GM23338 (cell line): ENCODE data around the gene FBXO8. TPM values are rescaled to one million over a fixed set of nuclear protein-coding genes. Genes with fewer than 3 reads are reported as not detected.

Experiments
- ATAC-seq: fragments of 200-7000 bp; cut with Tn5 transposase; 3 replicates; pipeline ENCODE4 v1.9.1; 2020
- DNase-seq: peaks from one replicate; pipeline ENCODE4 v3.0.0-alpha.2; 2015; ENCODE audit warnings: low spot score
- H2AFZ ChIP-seq: fragments of 200-600 bp; sonication (generic); 2 replicates; pipeline ENCODE4 v1.8.0; 2016; ENCODE audit warnings: antibody characterized with exemption, mild to moderate bottlenecking, moderate library complexity
- H3F3A ChIP-seq: fragments of 200-600 bp; sonication (generic); replicated peaks from 2 replicates; pipeline ENCODE4 v1.8.0; 2017; ENCODE audit warnings: antibody characterized with exemption, mixed run types, low read depth
- H3K27ac ChIP-seq: fragments of 200-600 bp; sonication (generic); 2 replicates; pipeline ENCODE4 v1.6.1; 2016; ENCODE audit warnings: low read depth
- H3K27me3 ChIP-seq: fragments of 200-600 bp; sonication (generic); 2 replicates; pipeline ENCODE4 v1.8.0; 2016; ENCODE audit warnings: mild to moderate bottlenecking, mixed run types, moderate library complexity; ENCODE audit not compliant: insufficient read depth
- H3K36me3 ChIP-seq: fragments of 200-600 bp; sonication (generic); 2 replicates; pipeline ENCODE4 v1.8.0; 2016; ENCODE audit warnings: mild to moderate bottlenecking; ENCODE audit not compliant: insufficient read depth
- H3K4me1 ChIP-seq: fragments of 200-600 bp; sonication (generic); 2 replicates; pipeline ENCODE4 v1.8.0; 2016; ENCODE audit warnings: mild to moderate bottlenecking, moderate library complexity; ENCODE audit not compliant: insufficient read depth
- H3K4me2 ChIP-seq: fragments of 200-600 bp; sonication (generic); 2 replicates; pipeline ENCODE4 v1.7.1; 2017; ENCODE audit warnings: mixed run types
- H3K4me3 ChIP-seq: fragments of 200-600 bp; sonication (generic); 2 replicates; pipeline ENCODE4 v1.6.1; 2016; ENCODE audit warnings: mixed run types
- H3K79me2 ChIP-seq: fragments of 200-600 bp; sonication (generic); replicated peaks from 2 replicates; pipeline ENCODE4 v1.8.0; 2017; ENCODE audit warnings: mild to moderate bottlenecking; ENCODE audit not compliant: insufficient read depth
- H3K9me2 ChIP-seq: fragments of 200-600 bp; sonication (generic); 2 replicates; pipeline ENCODE4 v1.8.0; 2017; ENCODE audit not compliant: insufficient read depth
- H4K20me1 ChIP-seq: fragments of 200-600 bp; sonication (generic); replicated peaks from 2 replicates; pipeline ENCODE4 v1.8.0; 2017; ENCODE audit warnings: mild to moderate bottlenecking; ENCODE audit not compliant: insufficient read depth
- H3K27ac Mint-ChIP-seq: 2 replicates; pipeline ENCODE4 v1.8.0; 2020; ENCODE audit warnings: inconsistent platforms, mild to moderate bottlenecking, moderate library complexity, mixed read lengths
- H3K27me3 Mint-ChIP-seq: 3 replicates; pipeline ENCODE4 v1.8.0; 2022; ENCODE audit warnings: low read depth, mild to moderate bottlenecking, moderate library complexity, mixed read lengths, inconsistent platforms; ENCODE audit not compliant: insufficient read depth, poor library complexity
- H3K36me3 Mint-ChIP-seq: 3 replicates; pipeline ENCODE4 v1.8.0; 2021; ENCODE audit warnings: low read depth, mild to moderate bottlenecking, inconsistent platforms, moderate library complexity, mixed read lengths
- H3K4me1 Mint-ChIP-seq: 3 replicates; pipeline ENCODE4 v1.8.0; 2020; ENCODE audit warnings: mild to moderate bottlenecking, inconsistent platforms, mixed read lengths
- H3K4me3 Mint-ChIP-seq: 3 replicates; pipeline ENCODE4 v1.8.0; 2021; ENCODE audit warnings: moderate library complexity, mild to moderate bottlenecking, inconsistent platforms, mixed read lengths
- H3K9me3 Mint-ChIP-seq: 3 replicates; pipeline ENCODE4 v1.8.0; 2020; ENCODE audit warnings: moderate library complexity, mild to moderate bottlenecking, inconsistent platforms, mixed read lengths
- CREB1 ChIP-seq: fragments of 250-450 bp; sonication (Bioruptor Pico); IDR thresholded peaks from 2 replicates; pipeline ENCODE4 v1.5.0; 2020; ENCODE audit warnings: low read depth, mild to moderate bottlenecking, moderate library complexity
- CTCF ChIP-seq, 2 experiments: fragments of 200-600 bp in 1 of 2; sonication (generic) in 1 of 2; conservative IDR thresholded peaks; 2 replicates each; pipeline versions ENCODE4 v1.5.1 to v1.6.1; 2016 to 2017; ENCODE audit warnings: antibody characterized with exemption in 2 of 2, low read depth in 2 of 2, mild to moderate bottlenecking in 2 of 2, moderate library complexity in 1 of 2
- ETS1 ChIP-seq: IDR thresholded peaks from 2 replicates; pipeline ENCODE4 v1.6.1; 2016; ENCODE audit warnings: antibody characterized with exemption
- EZH2 ChIP-seq: fragments of 200-600 bp; sonication (generic); IDR thresholded peaks from one replicate; pipeline ENCODE4 v1.8.0; 2017; ENCODE audit warnings: antibody characterized with exemption, mild to moderate bottlenecking, low read depth; ENCODE audit not compliant: unreplicated experiment
- EZH2phosphoT487 ChIP-seq: fragments of 200-600 bp; sonication (generic); IDR thresholded peaks from one replicate; pipeline ENCODE4 v1.8.1; 2018; ENCODE audit warnings: antibody characterized with exemption; ENCODE audit not compliant: unreplicated experiment
- REST ChIP-seq: IDR thresholded peaks from one replicate; pipeline ENCODE4 v1.6.1; 2018; ENCODE audit warnings: antibody characterized with exemption; ENCODE audit not compliant: unreplicated experiment
- polyA plus RNA-seq: library from polyadenylated mRNA; unstranded; fragments of >200 nt; fragmentation: Nextera tagmentation; extraction: Ambion mirVana; gene quantifications from 2 replicates; pipeline ENCODE4 v1.2.1, GENCODE V29; 2016
- total RNA-seq: library from RNA; depleted of rRNA; stranded (reverse); fragments of >200 nt; shearing (Covaris generic); gene quantifications from 2 replicates; pipeline ENCODE4 v1.2.3, GENCODE V29; 2014

FBXO8 gene
- total and polyA plus RNA-seq, 2 experiments from 2014 or later, result 5.8 to 7.9 TPM

- Histone ChIP-seq H3K4me1 (no peaks in the 10 kb centered on the region), H3K4me3 (no peak overlapping the region), H4K20me1 (no peaks in the 10 kb centered on the region), H3K4me2 (no peak overlapping the region), H3K36me3 (no peaks in the 10 kb centered on the region), H2AFZ (0 out of 2 replicates have a peak overlapping the region, but pooled peaks have one; percentile 13), H3K9me2 (no peaks in the 10 kb centered on the region), H3F3A (no peaks in the 10 kb centered on the region), H3K79me2 (no peaks in the 10 kb centered on the region), H3K27me3 (no peaks in the 10 kb centered on the region), H3K27ac (no peak overlapping the region)
- no peak for DNase-seq
- Mint-ChIP-seq H3K9me3 (peaks cover 6% of the 10 kb centered on the region), H3K36me3 (no peaks in the 10 kb centered on the region; the same call in 1 of the 3 replicates), H3K27ac (no peak overlapping the region), H3K27me3 (no peaks in the 10 kb centered on the region), H3K4me1 (no peaks in the 10 kb centered on the region), H3K4me3 (no peak overlapping the region)
- TF ChIP-seq EZH2, result no peak
- ATAC-seq, result no peak
These were observed 89.8 kb downstream of the FBXO8 start for GRCh38 chr4:174193438-174194374.

- peaks cover 6% of the 10 kb centered on the region for H3K9me3 Mint-ChIP-seq
- no peak overlapping the region for H3K4me3 Mint-ChIP-seq
- Histone ChIP-seq H3K4me1 (no peaks in the 10 kb centered on the region), H3K27ac (no peak overlapping the region), H3K36me3 (no peaks in the 10 kb centered on the region), H3K4me2 (no peak overlapping the region), H3K4me3 (no peak overlapping the region), H2AFZ (0 out of 2 replicates have a peak overlapping the region, but pooled peaks have one; percentile 13), H4K20me1 (no peaks in the 10 kb centered on the region), H3K9me2 (no peaks in the 10 kb centered on the region), H3K79me2 (no peaks in the 10 kb centered on the region), H3K27me3 (no peaks in the 10 kb centered on the region), H3F3A (no peaks in the 10 kb centered on the region)
- TF ChIP-seq CREB1, result no peak
- TF ChIP-seq REST, result no peak
- no peak for TF ChIP-seq EZH2phosphoT487
- no peak for TF ChIP-seq CTCF (conservative IDR thresholded peaks at IDR 0.05; ENCODE audit: low read depth in 2 of 2)
- no peak for TF ChIP-seq ETS1
- H3K36me3 Mint-ChIP-seq, result no peaks in the 10 kb centered on the region; the same call in 1 of the 3 replicates
- ATAC-seq (no peak), DNase-seq (no peak)
- no peak overlapping the region for H3K27ac Mint-ChIP-seq
- no peaks in the 10 kb centered on the region for H3K27me3 Mint-ChIP-seq
- H3K4me1 Mint-ChIP-seq, result no peaks in the 10 kb centered on the region
These were observed 90.5 kb downstream of the FBXO8 start for GRCh38 chr4:174192943-174193342.
